ENCODE measurements around the gene GRM5.

The GRM5 gene

GRCh38 chr11:88701816-88702215 lies 364.0 kb downstream of the GRM5 start:
- DNase-seq (ENCODE audit: low read depth), result no peak

GRCh38 chr11:88697139-88697538 lies 368.6 kb downstream of the GRM5 start:
- DNase-seq (ENCODE audit: low read depth), result no peak

GRCh38 chr11:88695689-88696414 lies 369.9 kb downstream of the GRM5 start:
- no peak for DNase-seq (ENCODE audit: low read depth)

- no peak for DNase-seq (ENCODE audit: low read depth)
These were observed 373.3 kb downstream of the GRM5 start for GRCh38 chr11:88692306-88693086.

DNA sequence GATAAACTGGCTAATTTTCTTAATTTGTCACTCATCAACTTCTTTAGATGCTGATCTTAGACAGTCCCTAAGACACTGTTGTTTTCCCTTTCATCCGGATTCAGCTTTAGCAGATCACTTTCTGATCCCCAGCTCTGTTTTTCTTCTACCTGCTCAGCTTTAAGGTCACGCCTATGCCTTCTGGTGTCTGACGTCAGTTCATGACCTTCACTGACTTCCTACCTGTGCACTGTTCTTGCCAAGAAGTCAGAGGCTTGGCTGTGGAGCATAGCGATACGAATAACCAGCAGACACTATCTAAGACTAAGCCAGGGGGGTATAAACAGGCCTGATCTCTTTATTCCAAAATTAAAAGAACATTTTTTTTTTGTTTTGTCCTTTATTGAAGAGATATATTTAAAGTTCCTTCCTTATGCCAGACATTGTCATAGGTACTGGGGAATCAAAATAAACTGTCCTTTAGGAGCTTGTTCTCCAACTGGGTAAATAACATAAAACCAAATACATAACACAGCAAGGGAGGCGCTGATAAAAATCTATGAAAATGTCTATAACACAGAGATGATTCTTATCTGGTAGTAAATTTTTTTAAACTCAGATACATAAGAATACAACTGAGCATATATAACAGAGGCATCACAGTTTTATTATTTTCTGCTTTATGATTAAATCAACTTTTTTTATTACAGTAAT lies 376.1 kb downstream of the GRM5 start:
- DNase-seq (ENCODE audit: low read depth), result no peak

DNA sequence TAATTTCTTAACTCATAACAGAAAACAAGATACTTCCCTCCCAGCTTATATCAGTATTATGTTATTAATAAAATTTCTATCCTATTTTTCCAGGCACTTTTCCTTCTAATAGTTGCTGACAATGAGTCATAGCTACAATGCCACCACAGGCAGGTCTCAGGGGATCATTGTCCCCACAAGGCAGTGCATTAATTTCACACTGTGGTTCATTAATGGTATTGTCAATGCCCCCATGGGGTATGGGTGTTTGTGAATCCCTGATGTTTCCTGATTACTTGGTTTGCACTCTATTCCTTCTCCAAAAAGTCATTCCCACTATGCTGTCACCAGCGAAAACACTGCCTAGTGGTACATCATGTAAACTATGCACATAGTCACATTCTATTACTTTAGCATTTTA lies 382.8 kb downstream of the GRM5 start:
- no peak for DNase-seq (ENCODE audit: low read depth)

DNA sequence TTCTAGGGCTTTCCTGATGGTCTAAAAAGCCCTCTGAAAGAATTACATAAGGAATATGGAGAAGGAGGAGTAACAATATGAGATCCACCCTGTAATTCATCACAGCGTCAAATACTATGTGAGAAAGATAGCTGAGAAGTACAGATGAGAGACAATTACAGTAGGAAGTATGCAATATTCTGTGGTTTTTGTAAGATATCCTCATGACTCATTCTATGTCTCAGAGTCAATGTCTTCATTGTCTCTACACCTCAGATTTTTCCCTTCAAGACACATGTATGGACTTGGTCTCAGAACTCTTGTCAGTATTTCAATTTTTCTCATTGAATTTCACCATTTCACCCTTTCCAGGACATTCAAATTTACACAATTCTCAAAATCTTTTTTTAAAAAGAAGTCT lies 385.0 kb downstream of the GRM5 start:
- DNase-seq (ENCODE audit: low read depth), result no peak

DNA sequence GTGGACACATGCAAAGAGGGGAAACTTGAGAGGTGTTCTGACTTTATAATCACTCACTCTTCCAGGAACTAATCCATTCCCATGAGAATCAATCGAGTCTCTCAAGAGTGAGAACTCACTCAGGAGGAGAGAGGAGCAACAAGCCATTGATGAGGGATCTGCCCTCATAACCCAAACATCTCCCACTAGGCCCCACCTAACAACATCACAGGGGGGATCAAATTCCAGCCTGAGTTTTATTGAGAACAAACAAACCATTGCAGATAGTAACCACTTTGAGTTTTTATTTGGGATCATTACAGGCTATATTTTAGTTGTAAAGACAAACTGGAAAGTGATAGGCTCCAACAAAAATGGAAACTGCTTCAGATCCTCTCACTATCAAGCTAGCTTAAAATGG lies 399.4 kb downstream of the GRM5 start:
- no peak for DNase-seq (ENCODE audit: low read depth)

DNA sequence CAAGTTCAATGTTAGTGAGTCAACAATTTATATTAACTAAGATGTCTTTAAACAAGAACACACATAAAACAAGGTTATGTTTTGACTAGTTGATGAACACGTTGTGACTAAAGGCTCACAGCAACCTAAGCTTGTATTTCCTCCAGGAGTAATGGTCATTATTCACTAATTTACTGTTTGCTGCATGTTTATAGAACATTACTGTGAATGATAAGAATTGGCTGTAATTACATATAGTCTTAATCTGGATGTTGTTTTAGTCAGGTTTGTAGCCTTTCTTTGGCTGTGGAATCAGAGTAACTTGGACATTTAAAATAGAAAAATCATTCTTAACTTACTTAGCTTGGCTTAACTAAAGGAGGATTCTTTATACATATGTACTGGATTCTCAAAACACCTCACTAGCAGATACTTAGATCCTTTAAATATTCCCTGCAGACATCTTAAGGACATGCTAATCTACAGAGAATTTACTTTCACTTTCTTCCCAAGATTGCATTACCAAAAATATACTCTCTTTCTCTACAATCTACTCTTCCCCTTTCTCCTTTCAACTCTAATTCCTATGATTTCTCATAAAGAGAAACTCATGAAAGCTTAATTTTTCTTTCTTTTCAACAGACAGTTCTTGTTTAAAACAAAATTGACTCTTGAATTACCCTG lies 408.6 kb downstream of the GRM5 start:
- DNase-seq (ENCODE audit: low read depth), result no peak

- no peak for DNase-seq (ENCODE audit: low read depth)
These were observed 409.5 kb downstream of the GRM5 start for GRCh38 chr11:88656283-88656682.

DNA sequence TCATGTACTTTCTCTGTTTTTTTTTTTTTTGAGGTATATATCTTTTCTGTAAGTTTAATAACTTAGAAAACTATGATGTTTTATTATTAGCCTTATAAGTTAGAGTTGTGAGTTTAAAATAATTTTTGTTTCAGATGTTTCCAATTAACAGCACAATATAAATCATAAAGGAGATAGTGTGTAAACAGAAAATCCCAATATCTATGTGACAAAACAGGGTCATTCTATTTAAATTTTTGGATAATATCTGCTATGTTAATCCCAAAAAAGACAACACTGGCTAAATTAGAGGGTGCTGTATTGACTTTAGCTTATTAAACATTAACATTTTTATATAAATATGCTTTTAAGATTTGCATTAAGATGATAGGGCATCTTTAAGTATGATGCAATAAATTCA lies 410.1 kb downstream of the GRM5 start:
- DNase-seq (ENCODE audit: low read depth), result no peak

- no peak for DNase-seq (ENCODE audit: low read depth)
These were observed 410.6 kb downstream of the GRM5 start for GRCh38 chr11:88655196-88655595.

DNA sequence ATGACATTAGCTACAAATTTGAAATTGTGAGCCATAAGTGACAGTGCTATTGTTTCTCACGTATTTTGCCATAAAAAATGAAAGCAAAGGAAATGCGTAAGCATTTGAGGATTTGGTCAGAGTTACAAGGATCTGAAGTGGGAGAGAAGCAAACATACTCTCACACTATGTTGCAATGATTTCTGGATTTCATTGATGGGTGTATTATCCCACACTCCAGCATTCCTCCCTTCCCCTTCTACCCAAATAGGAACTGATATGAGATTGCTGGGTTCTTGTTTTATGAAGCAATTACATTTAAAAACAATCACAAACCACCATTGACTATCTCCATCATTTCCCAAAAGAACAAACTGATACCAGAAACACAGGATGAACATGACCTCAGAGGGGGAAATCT lies 414.2 kb downstream of the GRM5 start:
- no peak for DNase-seq (ENCODE audit: low read depth)

- no peak for DNase-seq (ENCODE audit: low read depth)
These were observed 421.1 kb downstream of the GRM5 start for GRCh38 chr11:88644724-88645123.

DNA sequence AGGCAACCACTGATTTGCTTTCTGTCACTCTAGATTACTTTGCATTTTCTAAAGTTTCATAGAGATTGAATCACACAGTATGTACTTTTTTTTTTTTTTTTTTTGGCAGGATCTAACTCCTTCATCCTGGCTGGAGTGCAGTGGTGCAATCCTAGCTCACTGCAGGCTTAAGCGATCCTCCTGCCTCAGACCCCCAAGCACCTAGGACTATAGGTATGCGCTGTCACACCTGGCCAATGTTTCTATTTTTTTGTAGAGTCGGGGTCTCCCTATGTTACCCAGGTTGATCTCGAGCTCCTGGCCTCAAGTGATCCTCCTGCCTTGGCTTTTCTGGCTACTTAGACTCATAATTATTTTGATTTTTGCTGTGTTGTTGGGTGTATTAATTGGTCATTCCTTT lies 433.6 kb downstream of the GRM5 start:
- no peak for DNase-seq (ENCODE audit: low read depth)

GRCh38 chr11:88631497-88631896 lies 434.3 kb downstream of the GRM5 start:
- DNase-seq (ENCODE audit: low read depth), result no peak

- DNase-seq (ENCODE audit: low read depth), result no peak
These were observed 436.3 kb downstream of the GRM5 start for GRCh38 chr11:88629496-88629895.

DNA sequence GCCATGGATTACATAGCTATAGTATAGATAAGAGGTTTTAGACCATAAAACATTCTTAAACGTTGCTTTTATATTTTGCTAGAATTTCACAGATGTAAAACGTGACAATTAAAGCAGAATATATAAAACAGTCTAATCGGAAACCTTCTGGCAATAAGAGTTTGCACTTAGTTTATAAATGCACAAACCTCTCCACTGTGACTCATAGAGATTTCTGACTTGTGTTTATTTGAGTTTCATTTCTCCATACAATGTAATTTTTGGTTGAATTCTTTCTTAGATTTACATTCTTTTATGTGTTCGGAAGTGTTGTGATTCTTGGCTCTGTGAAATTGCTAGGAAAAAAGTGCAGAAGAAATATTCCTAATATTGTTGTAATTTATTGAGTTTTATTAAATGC lies 439.6 kb downstream of the GRM5 start:
- DNase-seq (ENCODE audit: low read depth), result no peak

DNA sequence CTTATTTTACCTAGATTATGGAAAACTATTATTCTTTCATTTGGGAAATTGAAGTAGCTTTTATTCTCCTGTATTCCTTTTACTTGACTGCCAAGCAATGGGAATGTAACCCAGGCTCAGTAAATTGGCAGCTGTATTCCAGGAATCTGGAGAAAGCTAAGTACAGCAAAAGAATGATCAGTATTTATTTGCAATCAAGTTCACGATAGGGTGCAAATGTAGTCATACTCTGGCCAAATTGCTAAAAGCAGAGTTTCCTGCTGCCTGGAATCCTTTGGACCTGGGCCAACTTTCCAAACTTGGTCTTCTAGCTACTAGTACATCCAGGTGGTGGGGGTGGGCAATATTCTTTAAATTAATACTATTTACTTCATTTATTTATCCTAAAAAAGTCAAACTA lies 442.3 kb downstream of the GRM5 start:
- DNase-seq (ENCODE audit: low read depth), result no peak

- no peak for DNase-seq (ENCODE audit: low read depth)
These were observed 445.1 kb downstream of the GRM5 start for GRCh38 chr11:88620568-88621130.

- DNase-seq (ENCODE audit: low read depth), result no peak
These were observed 446.0 kb downstream of the GRM5 start for GRCh38 chr11:88619656-88620385.

DNA sequence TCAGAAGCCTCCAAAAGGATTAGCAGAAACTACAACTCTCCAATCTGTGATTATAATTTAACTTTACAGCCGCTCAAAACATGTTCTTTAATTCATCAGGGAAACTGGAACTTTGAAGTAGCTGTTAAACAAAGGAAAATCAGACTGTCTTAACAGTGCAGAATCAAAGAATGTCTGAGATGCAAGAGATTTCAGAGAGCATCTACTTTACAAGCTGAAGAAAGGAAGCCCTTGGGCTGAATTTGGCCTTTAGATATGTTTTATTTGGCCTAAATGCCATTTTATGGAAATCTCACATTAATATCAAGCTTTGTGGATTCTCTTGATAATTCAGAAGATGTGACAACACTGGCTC lies 446.7 kb downstream of the GRM5 start:
- no peak for DNase-seq (ENCODE audit: low read depth)

Data from stimulated activated CD8-positive, alpha-beta memory T cell treated with anti-CD3 and anti-CD28 coated beads, Interleukin-4, amount 100 ng/mL, for 24 hours (primary cell).